Gastrocnemius medialis (tissue), 4 donors: ENCODE measurements around the gene OR8U1.

ENCODE experiments used
- CTCF ChIP-seq, 5 experiments: fragments of 450-650 bp in 3 of 5; fragments of 200-600 bp in 2 of 5; sonication (generic) in 2 of 5; IDR thresholded peaks in 4 of 5; conservative IDR thresholded peaks in 1 of 5; 1 replicate in 4 of 5; 2 replicates in 1 of 5; pipeline ENCODE4 v1.5.1; 2016 to 2019; ENCODE audit warnings: antibody characterized with exemption in 5 of 5, mild to moderate bottlenecking in 3 of 5, moderate library complexity in 3 of 5
- POLR2A ChIP-seq, 2 donors: fragments of 450-650 bp; IDR thresholded peaks; one replicate each; pipeline ENCODE4 v1.6.1; 2017; ENCODE audit warnings: antibody characterized with exemption in 2 of 2, mild to moderate bottlenecking in 2 of 2, moderate library complexity in 2 of 2

DNA sequence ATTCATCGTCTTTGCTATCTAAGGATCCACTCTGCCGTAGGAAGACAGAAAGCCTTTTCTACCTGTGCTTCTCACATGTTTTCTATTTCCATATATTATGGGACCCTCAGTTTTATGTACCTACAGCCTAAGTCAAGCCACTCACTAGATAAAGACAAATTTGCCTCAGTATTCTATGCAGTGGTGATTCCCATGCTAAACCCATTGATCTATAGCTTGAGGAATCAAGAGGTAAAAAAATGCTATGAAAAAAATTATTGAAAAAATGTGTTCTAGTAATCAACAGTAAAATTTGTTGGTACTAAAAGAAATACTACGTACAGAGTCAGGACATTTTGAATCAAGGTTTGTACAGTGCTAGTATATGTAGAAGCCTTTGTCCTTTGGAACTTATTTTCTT lies 19.0 kb downstream of the OR8U1 start:
- TF ChIP-seq POLR2A (IDR thresholded peaks at IDR 0.05) (no peak), CTCF (IDR thresholded peaks at IDR 0.05 in 4 of 5, conservative IDR thresholded peaks at IDR 0.05 in 1 of 5) (no peak)
